Endothelial cell of umbilical vein (primary cell): ENCODE measurements around the gene SLC9A1. TPM values are rescaled to one million over a fixed set of nuclear protein-coding genes. Genes with fewer than 3 reads are reported as not detected.

Source experiments
- BruUV-seq: library from RNA; stranded (reverse); fragments of 400-500 nt; replicated peaks from 2 replicates; lab custom pipeline; 2021; lab: Mats Ljungman, UMichigan
- CTCF ChIA-PET: fragments of 300-600, 350-600 bp; sonication (Branson Sonifier 250); formaldehyde crosslinking; loops from one replicate; lab custom pipeline; 2021; ENCODE audit warnings: antibody characterized with exemption, inconsistent platforms; lab: Charles Lee
- POLR2A ChIA-PET: fragments of 300-600, 350-600 bp; sonication (Branson Sonifier 250); formaldehyde crosslinking; loops from one replicate; lab custom pipeline; 2021; ENCODE audit warnings: antibody characterized with exemption, inconsistent platforms; lab: Charles Lee
- DNase-seq: peaks from one replicate; pipeline ENCODE4 v3.0.0-alpha.2; 2011; ENCODE audit warnings: low read depth, low spot score
- FAIRE-seq: peaks from 2 replicates; lab custom pipeline; 2011; peaks lifted over from hg19 to GRCh38; lab: Jason Lieb, UNC
- H2AFZ ChIP-seq: 2 replicates; pipeline ENCODE4 v1.6.0; 2012; ENCODE audit warnings: low read depth, low read length, control low read depth, inconsistent platforms
- H3K27ac ChIP-seq: 2 replicates; pipeline ENCODE4 v1.5.1; 2011; ENCODE audit warnings: low read depth, mild to moderate bottlenecking, control low read depth, low read length, moderate library complexity; ENCODE audit not compliant: insufficient read depth
- H3K27me3 ChIP-seq, 2 experiments: 2 replicates each; pipeline versions ENCODE4 v1.6.0 to v1.6.1; 2011; ENCODE audit warnings: low read length in 2 of 2, mixed read lengths in 1 of 2; ENCODE audit not compliant: control insufficient read depth in 2 of 2, insufficient read depth in 2 of 2
- H3K36me3 ChIP-seq, 2 experiments: 2 replicates in 1 of 2; 3 replicates in 1 of 2; pipeline ENCODE4 v1.5.1; 2011; ENCODE audit warnings: low read length in 2 of 2, mild to moderate bottlenecking in 1 of 2, moderate library complexity in 1 of 2; ENCODE audit not compliant: control insufficient read depth in 2 of 2, insufficient read depth in 2 of 2; ENCODE audit errors: extremely low read depth in 1 of 2
- H3K4me1 ChIP-seq: 3 replicates; pipeline ENCODE4 v1.5.1; 2011; ENCODE audit warnings: mild to moderate bottlenecking, low read length; ENCODE audit not compliant: control insufficient read depth, insufficient read depth; ENCODE audit errors: extremely low read depth
- H3K4me2 ChIP-seq: 2 replicates; pipeline ENCODE4 v1.6.1; 2011; ENCODE audit warnings: low read length, control low read depth, mixed read lengths; ENCODE audit not compliant: insufficient read depth
- H3K4me3 ChIP-seq, 3 experiments: fragments of 200-600 bp in 1 of 3; sonication (generic), shearing (Covaris generic) in 1 of 3; replicated peaks in 1 of 3; 2 replicates each; pipeline ENCODE4 v1.5.1; 2011 to 2016; ENCODE audit warnings: control low read depth in 3 of 3, low read length in 3 of 3, mild to moderate bottlenecking in 2 of 3, inconsistent platforms in 1 of 3, low read depth in 1 of 3, moderate library complexity in 1 of 3; ENCODE audit not compliant: insufficient read depth in 1 of 3
- H3K79me2 ChIP-seq: 2 replicates; pipeline ENCODE4 v1.6.0; 2012; ENCODE audit warnings: low read length, inconsistent platforms; ENCODE audit not compliant: control insufficient read depth, insufficient read depth
- H3K9ac ChIP-seq: replicated peaks from 2 replicates; pipeline ENCODE3; 2011; ENCODE audit warnings: low read length, control low read depth; ENCODE audit not compliant: insufficient read depth; ENCODE audit errors: extremely low read depth
- H3K9me1 ChIP-seq: replicated peaks from 3 replicates; pipeline ENCODE4 v1.6.0; 2011; ENCODE audit warnings: mild to moderate bottlenecking, low read length; ENCODE audit not compliant: control insufficient read depth, insufficient read depth; ENCODE audit errors: extremely low read depth
- H3K9me3 ChIP-seq: replicated peaks from 2 replicates; pipeline ENCODE4 v1.5.1; 2012; ENCODE audit warnings: low read length, inconsistent platforms; ENCODE audit not compliant: control insufficient read depth, insufficient read depth
- H4K20me1 ChIP-seq: replicated peaks from 2 replicates; pipeline ENCODE3; 2011; ENCODE audit warnings: mild to moderate bottlenecking, low read length; ENCODE audit not compliant: control insufficient read depth, insufficient read depth; ENCODE audit errors: extremely low read depth
- EZH2 ChIP-seq: IDR thresholded peaks from 2 replicates; pipeline ENCODE4 v1.6.1; 2012; ENCODE audit warnings: borderline replicate concordance, low read depth, mild to moderate bottlenecking, moderate library complexity, low read length, inconsistent platforms; ENCODE audit not compliant: severe bottlenecking
- FOS ChIP-seq: IDR thresholded peaks from 2 replicates; pipeline ENCODE4 v1.6.1; 2011; ENCODE audit warnings: mild to moderate bottlenecking, low read length, moderate library complexity, borderline replicate concordance; ENCODE audit not compliant: insufficient read depth
- GATA2 ChIP-seq: IDR thresholded peaks from 2 replicates; pipeline ENCODE4 v1.7.0; 2011; ENCODE audit warnings: low read depth, mild to moderate bottlenecking, moderate library complexity, mixed read lengths, low read length; ENCODE audit not compliant: insufficient read length, insufficient read depth
- JUN ChIP-seq: IDR thresholded peaks from 2 replicates; pipeline ENCODE4 v1.6.1; 2011; ENCODE audit warnings: borderline replicate concordance, low read depth; ENCODE audit not compliant: insufficient read length, insufficient read depth
- MYC ChIP-seq: IDR thresholded peaks from one replicate; pipeline ENCODE4 v1.6.1; 2011; ENCODE audit warnings: mild to moderate bottlenecking, low read depth, low read length
- POLR2A ChIP-seq: IDR thresholded peaks from 2 replicates; pipeline ENCODE4 v1.6.1; 2012; ENCODE audit warnings: low read depth, mild to moderate bottlenecking, control low read depth, low read length
- POLR2AphosphoS5 ChIP-seq: IDR thresholded peaks from 2 replicates; pipeline ENCODE4 v1.6.1; 2012; ENCODE audit warnings: low read depth, mild to moderate bottlenecking, control low read depth, low read length, moderate library complexity; ENCODE audit not compliant: insufficient read depth
- dilution Hi-C: fragments of 300-500 bp; cut with MboI; formaldehyde crosslinking; loops from one replicate; pipeline ENCODE4 v1.15.0; 2019; ENCODE audit warnings: low sequenced_read_pairs; ENCODE audit not compliant: extremely low pct_ligation_motif_present
- intact Hi-C: fragments of 100-400 bp; cut with micrococcal nuclease; formaldehyde crosslinking; loops from one replicate; pipeline ENCODE4 v1.10.0; 2022
- polyA plus RNA-seq, 4 experiments: library from polyadenylated mRNA; depleted of rRNA in 3 of 4; stranded (reverse) in 3 of 4; unstranded in 1 of 4; fragments of >200 nt; gene quantifications; 2 replicates each; pipeline versions ENCODE4 v1.2.1 to v1.2.3, GENCODE V29; 2011 to 2012; ENCODE audit warnings: missing spikeins in 1 of 4
- total RNA-seq: library from RNA; stranded (reverse); gene quantifications from 2 replicates; pipeline ENCODE4 v1.2.3, GENCODE V29; 2021
- TF ChIP-seq, protein P1 (sequence below): IDR thresholded peaks from 2 replicates; pipeline ENCODE4 v1.6.1; 2011; ENCODE audit not compliant: insufficient read depth, insufficient read length
- TF ChIP-seq, protein P2 (sequence below), 2 donors: IDR thresholded peaks; 1 replicate in 1 of 2; 2 replicates in 1 of 2; pipeline ENCODE4 v1.5.1; 2011; ENCODE audit warnings: low read length in 2 of 2, mild to moderate bottlenecking in 2 of 2, moderate library complexity in 2 of 2, control low read depth in 1 of 2, inconsistent platforms in 1 of 2, low read depth in 1 of 2; ENCODE audit not compliant: insufficient read depth in 1 of 2; ENCODE audit errors: extremely low read depth in 1 of 2

SLC9A1 gene
- total and polyA plus RNA-seq, 2 donors (not counting 3 experiments of a cell fraction or from before 2014, with no cell fraction given) = 22.8 to 59.2 TPM

- intact Hi-C loops = no loop called here
- Histone ChIP-seq H3K27me3 (peaks cover 6 to 10% of the 10 kb centered on the region in 2 experiments), H3K79me2 (no peaks in the 10 kb centered on the region), H3K36me3 (no peaks in the 10 kb centered on the region), H3K9ac (no peak overlapping the region), H3K4me2 (no peak overlapping the region), H3K9me1 (no peaks in the 10 kb centered on the region), H4K20me1 (no peaks in the 10 kb centered on the region), H3K4me1 (no peaks in the 10 kb centered on the region), H3K4me3 (no peak overlapping the region), H3K9me3 (no peaks in the 10 kb centered on the region), H3K27ac (no peak overlapping the region), H2AFZ (no peak overlapping the region)
- DNase-seq (no peak), FAIRE-seq (no peak)
- dilution Hi-C loops = no loop called here
- ChIA-PET CTCF (interaction anchor here (1.2 to 4.9 kb wide), 7 partner anchors 10 to 238 kb away, joined by 3 to 55 read pairs (median 7); no protein-coding TSS in a partner anchor), POLR2A (no interaction called here)
- no peak for TF ChIP-seq MYC
- TF ChIP-seq, protein P1, sequence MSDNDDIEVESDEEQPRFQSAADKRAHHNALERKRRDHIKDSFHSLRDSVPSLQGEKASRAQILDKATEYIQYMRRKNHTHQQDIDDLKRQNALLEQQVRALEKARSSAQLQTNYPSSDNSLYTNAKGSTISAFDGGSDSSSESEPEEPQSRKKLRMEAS = no peak
- no peak for TF ChIP-seq POLR2A
- TF ChIP-seq, protein P2, sequence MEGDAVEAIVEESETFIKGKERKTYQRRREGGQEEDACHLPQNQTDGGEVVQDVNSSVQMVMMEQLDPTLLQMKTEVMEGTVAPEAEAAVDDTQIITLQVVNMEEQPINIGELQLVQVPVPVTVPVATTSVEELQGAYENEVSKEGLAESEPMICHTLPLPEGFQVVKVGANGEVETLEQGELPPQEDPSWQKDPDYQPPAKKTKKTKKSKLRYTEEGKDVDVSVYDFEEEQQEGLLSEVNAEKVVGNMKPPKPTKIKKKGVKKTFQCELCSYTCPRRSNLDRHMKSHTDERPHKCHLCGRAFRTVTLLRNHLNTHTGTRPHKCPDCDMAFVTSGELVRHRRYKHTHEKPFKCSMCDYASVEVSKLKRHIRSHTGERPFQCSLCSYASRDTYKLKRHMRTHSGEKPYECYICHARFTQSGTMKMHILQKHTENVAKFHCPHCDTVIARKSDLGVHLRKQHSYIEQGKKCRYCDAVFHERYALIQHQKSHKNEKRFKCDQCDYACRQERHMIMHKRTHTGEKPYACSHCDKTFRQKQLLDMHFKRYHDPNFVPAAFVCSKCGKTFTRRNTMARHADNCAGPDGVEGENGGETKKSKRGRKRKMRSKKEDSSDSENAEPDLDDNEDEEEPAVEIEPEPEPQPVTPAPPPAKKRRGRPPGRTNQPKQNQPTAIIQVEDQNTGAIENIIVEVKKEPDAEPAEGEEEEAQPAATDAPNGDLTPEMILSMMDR (IDR thresholded peaks at IDR 0.05; ENCODE audit: extremely low read depth in 1 of 2, insufficient read depth in 1 of 2, low read depth in 1 of 2, low read length in 2 of 2) = no peak
- no peak for TF ChIP-seq GATA2
- TF ChIP-seq EZH2 = no peak
- TF ChIP-seq FOS = no peak
- no peak for TF ChIP-seq JUN
- no peak for TF ChIP-seq POLR2AphosphoS5
- BruUV-seq = no TSS peak
Measured at GRCh38 chr1:27057801-27058625, 96.9 kb downstream of the SLC9A1 start.
